ENCODE measurements around the gene ULBP3.
"Not testable (repeated sequence)": the region's sequence is repeated elsewhere in the genome, so short reads cannot be mapped to it uniquely, and the experiment has no call there.

DNA sequence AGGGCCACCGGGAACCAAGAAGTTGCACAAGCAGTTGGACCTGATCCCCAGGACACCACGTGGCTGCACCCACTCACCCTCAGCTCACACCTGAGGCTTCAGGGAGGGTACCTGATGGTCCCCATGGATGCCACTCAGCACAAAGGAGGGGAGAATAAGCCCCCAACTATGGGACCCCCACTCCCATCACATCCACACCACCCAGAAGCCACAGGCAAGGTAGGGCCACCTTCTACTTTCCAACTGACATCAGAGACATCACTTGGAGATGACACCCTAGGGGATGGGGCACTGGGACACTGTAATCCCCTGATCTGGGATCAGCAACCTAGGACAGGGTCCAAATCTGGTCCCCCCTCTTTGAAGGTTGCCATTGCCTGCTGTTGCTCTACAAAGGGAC is 44.9 kb downstream of the ULBP3 start:
- TF ChIP-seq POLR2AphosphoS5 (IDR thresholded peaks at IDR 0.05; ENCODE audit: low read depth, low read length); ZNF274 (IDR thresholded peaks at IDR 0.05; ENCODE audit: low read depth, low read length); EZH2 (IDR thresholded peaks at IDR 0.05); YY1 (IDR thresholded peaks at IDR 0.05; ENCODE audit: extremely low read depth, insufficient replicate concordance, low read depth, low read length); JUND (IDR thresholded peaks at IDR 0.05); POLR2A (IDR thresholded peaks at IDR 0.05; ENCODE audit: borderline replicate concordance, extremely low read depth, insufficient read depth, insufficient read length): not testable (repeated sequence)
- TF ChIP-seq, protein P1, sequence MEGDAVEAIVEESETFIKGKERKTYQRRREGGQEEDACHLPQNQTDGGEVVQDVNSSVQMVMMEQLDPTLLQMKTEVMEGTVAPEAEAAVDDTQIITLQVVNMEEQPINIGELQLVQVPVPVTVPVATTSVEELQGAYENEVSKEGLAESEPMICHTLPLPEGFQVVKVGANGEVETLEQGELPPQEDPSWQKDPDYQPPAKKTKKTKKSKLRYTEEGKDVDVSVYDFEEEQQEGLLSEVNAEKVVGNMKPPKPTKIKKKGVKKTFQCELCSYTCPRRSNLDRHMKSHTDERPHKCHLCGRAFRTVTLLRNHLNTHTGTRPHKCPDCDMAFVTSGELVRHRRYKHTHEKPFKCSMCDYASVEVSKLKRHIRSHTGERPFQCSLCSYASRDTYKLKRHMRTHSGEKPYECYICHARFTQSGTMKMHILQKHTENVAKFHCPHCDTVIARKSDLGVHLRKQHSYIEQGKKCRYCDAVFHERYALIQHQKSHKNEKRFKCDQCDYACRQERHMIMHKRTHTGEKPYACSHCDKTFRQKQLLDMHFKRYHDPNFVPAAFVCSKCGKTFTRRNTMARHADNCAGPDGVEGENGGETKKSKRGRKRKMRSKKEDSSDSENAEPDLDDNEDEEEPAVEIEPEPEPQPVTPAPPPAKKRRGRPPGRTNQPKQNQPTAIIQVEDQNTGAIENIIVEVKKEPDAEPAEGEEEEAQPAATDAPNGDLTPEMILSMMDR (IDR thresholded peaks at IDR 0.05 in 2 of 3, conservative IDR thresholded peaks at IDR 0.05 in 1 of 3; ENCODE audit: borderline replicate concordance in 1 of 3, insufficient read depth in 1 of 3, low read depth in 2 of 3, low read length in 2 of 3), result not testable (repeated sequence)
- TF ChIP-seq, protein P2, sequence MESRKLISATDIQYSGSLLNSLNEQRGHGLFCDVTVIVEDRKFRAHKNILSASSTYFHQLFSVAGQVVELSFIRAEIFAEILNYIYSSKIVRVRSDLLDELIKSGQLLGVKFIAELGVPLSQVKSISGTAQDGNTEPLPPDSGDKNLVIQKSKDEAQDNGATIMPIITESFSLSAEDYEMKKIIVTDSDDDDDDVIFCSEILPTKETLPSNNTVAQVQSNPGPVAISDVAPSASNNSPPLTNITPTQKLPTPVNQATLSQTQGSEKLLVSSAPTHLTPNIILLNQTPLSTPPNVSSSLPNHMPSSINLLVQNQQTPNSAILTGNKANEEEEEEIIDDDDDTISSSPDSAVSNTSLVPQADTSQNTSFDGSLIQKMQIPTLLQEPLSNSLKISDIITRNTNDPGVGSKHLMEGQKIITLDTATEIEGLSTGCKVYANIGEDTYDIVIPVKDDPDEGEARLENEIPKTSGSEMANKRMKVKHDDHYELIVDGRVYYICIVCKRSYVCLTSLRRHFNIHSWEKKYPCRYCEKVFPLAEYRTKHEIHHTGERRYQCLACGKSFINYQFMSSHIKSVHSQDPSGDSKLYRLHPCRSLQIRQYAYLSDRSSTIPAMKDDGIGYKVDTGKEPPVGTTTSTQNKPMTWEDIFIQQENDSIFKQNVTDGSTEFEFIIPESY (IDR thresholded peaks at IDR 0.05; ENCODE audit: extremely low read depth, insufficient replicate concordance, low read length), result not testable (repeated sequence)
- TF ChIP-seq, protein P3, sequence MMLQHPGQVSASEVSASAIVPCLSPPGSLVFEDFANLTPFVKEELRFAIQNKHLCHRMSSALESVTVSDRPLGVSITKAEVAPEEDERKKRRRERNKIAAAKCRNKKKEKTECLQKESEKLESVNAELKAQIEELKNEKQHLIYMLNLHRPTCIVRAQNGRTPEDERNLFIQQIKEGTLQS (IDR thresholded peaks at IDR 0.05), result not testable (repeated sequence)
- TF ChIP-seq, protein P4, sequence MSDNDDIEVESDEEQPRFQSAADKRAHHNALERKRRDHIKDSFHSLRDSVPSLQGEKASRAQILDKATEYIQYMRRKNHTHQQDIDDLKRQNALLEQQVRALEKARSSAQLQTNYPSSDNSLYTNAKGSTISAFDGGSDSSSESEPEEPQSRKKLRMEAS (IDR thresholded peaks at IDR 0.05), result not testable (repeated sequence)

Data from HCT116 (cell line).